T-cell (primary cell): ENCODE measurements around the gene RIC8B. TPM values are rescaled to one million over a fixed set of nuclear protein-coding genes. Genes with fewer than 3 reads are reported as not detected.
A peak's percentile ranks its signal among the peaks of the same experiment; 100 is the strongest.

Experiments
- ATAC-seq, 4 experiments: fragments of 200-7000 bp in 3 of 4; fragments of 150-1000 bp in 1 of 4; cut with Tn5 transposase; replicated peaks in 1 of 4; 1 replicate in 3 of 4; 2 replicates in 1 of 4; pipeline ENCODE4 v1.10.0; 2021; ENCODE audit warnings: moderate library complexity in 3 of 4, mild to moderate bottlenecking in 2 of 4, moderate number of reproducible peaks in 1 of 4
- CTCF ChIA-PET, 2 donors: fragments of 300-600 bp; sonication (Branson Sonifier 250); formaldehyde crosslinking; loops; one replicate each; lab custom pipeline; 2022; ENCODE audit warnings: antibody characterized with exemption in 2 of 2; lab: Charles Lee
- POLR2A ChIA-PET, 2 donors: fragments of 300-600 bp; sonication (Branson Sonifier 250); formaldehyde crosslinking; loops; one replicate each; lab custom pipeline; 2022; ENCODE audit warnings: antibody characterized with exemption in 2 of 2; lab: Charles Lee
- DNase-seq, 35 experiments: peaks; one replicate each; pipeline versions ENCODE4 v3.0.0 to v3.0.0-alpha.2; 2013 to 2023
- H3K27ac ChIP-seq: one replicate; pipeline ENCODE4 v1.5.1; 2013; ENCODE audit warnings: low read length
- H3K27me3 ChIP-seq, 2 experiments: replicated peaks in 1 of 2; 1 replicate in 1 of 2; 2 replicates in 1 of 2; pipeline versions ENCODE4 v1.6.1 to v1.7.0; 2013; ENCODE audit warnings: low read length in 1 of 2, mixed read lengths in 1 of 2; ENCODE audit not compliant: control insufficient read depth in 2 of 2, insufficient read depth in 2 of 2; ENCODE audit errors: extremely low read depth in 1 of 2
- H3K36me3 ChIP-seq, 2 donors: 1 replicate in 1 of 2; 2 replicates in 1 of 2; pipeline versions ENCODE4 v1.6.1 to v1.7.0; 2013; ENCODE audit warnings: low read length in 1 of 2; ENCODE audit not compliant: control insufficient read depth in 2 of 2, insufficient read depth in 1 of 2; ENCODE audit errors: extremely low read depth in 1 of 2
- H3K4me1 ChIP-seq, 2 experiments: 1 replicate in 1 of 2; 2 replicates in 1 of 2; pipeline versions ENCODE4 v1.6.1 to v1.7.0; 2013; ENCODE audit warnings: low read length in 2 of 2, mixed read lengths in 1 of 2; ENCODE audit not compliant: insufficient read depth in 2 of 2, control insufficient read depth in 1 of 2; ENCODE audit errors: extremely low read depth in 1 of 2
- H3K4me3 ChIP-seq, 2 donors: 1 replicate in 1 of 2; 2 replicates in 1 of 2; pipeline versions ENCODE4 v1.5.1 to v1.7.0; 2013; ENCODE audit warnings: mild to moderate bottlenecking in 2 of 2, low read length in 1 of 2, moderate library complexity in 1 of 2; ENCODE audit not compliant: control insufficient read depth in 1 of 2; ENCODE audit errors: extremely low read depth in 1 of 2
- H3K9me3 ChIP-seq: 2 replicates; pipeline ENCODE4 v1.7.0; 2013
- H3K27ac Mint-ChIP-seq, 2 donors: one replicate each; pipeline ENCODE4 v1.8.0; 2020 to 2021; ENCODE audit warnings: mild to moderate bottlenecking in 2 of 2, mixed read lengths in 2 of 2
- H3K27me3 Mint-ChIP-seq, 2 donors: one replicate each; pipeline ENCODE4 v1.8.0; 2021 to 2022; ENCODE audit warnings: mixed read lengths in 2 of 2
- H3K36me3 Mint-ChIP-seq: one replicate; pipeline ENCODE4 v1.8.0; 2021; ENCODE audit warnings: mixed read lengths
- H3K4me1 Mint-ChIP-seq, 3 donors: one replicate each; pipeline ENCODE4 v1.8.0; 2020 to 2022; ENCODE audit warnings: mixed read lengths in 3 of 3, mild to moderate bottlenecking in 1 of 3
- H3K4me3 Mint-ChIP-seq, 3 donors: one replicate each; pipeline ENCODE4 v1.8.0; 2020 to 2022; ENCODE audit warnings: mild to moderate bottlenecking in 3 of 3, mixed read lengths in 3 of 3, moderate library complexity in 3 of 3
- H3K9me3 Mint-ChIP-seq, 3 donors: one replicate each; pipeline ENCODE4 v1.8.0; 2020 to 2022; ENCODE audit warnings: mixed read lengths in 3 of 3
- WGBS: methylation state at CpG from one replicate; pipeline ENCODE4 v1.1.5; 2013; ENCODE audit warnings: missing lambda C conversion rate; ENCODE audit not compliant: insufficient coverage; 5-methylcytosine and 5-hydroxymethylcytosine counted together
- total RNA-seq, 35 experiments: library from RNA in 6 of 35; stranded (reverse) in 6 of 35; fragments of 120-200 nt in 1 of 35; gene quantifications; one replicate each; pipeline versions ENCODE4 v1.2.1 to v1.2.4 and lab custom pipeline; 2013 to 2026

RIC8B gene
- total RNA-seq, 5 donors from 2014 or later (not counting 1 experiment from before 2014, with no cell fraction given): 12.9 to 16.7 (median 13.9) TPM

- POLR2A ChIA-PET: interaction anchor here in 1 of 2 donors (0.6 kb wide), 1 partner anchor 109 kb away, joined by 3 read pairs; no protein-coding TSS in a partner anchor
- WGBS: 100% methylated on average over 1 of the region's 1 CpG
These were observed 20.2 kb upstream of the RIC8B start for GRCh38 chr12:106754331-106754730.

DNA sequence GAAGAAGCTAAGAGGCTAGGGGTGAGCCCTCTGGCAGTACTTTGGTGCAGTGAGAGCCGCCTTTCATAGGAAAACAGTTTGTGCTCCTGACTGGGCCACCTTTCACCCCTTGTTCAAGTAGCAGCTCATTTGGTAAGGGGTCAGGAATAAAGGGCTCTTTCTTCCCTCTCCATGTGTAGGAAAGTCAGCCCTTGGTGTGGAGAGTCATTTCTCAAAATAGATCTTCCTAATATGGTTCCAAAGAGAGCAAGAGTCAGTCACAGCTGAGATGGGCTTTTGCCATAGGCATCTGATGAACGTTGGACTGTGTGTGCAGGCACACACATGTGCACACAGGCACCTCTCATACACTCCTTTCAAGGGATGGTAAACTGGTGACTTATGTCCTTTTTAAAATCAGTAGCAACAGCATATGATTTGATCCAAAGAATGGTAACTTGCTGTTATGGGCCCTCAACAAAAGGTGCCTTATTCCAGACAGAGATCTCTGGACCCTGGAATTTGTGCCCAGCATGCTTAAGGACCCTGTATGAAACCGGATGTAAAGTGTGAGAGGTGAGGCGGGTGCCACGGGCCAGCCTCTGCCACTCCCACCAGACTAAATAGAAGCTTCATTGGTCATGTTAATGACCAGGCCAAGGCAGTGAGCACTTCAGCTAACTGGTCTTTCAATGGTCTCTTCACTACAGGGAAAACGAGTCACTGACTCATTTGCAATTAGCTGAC, 16.7 kb upstream of the RIC8B start:
- ChIA-PET CTCF (no interaction called here), POLR2A (interaction anchor here in 1 of 2 donors (0.6 to 1.0 kb wide), 2 partner anchors 9 to 108 kb away, joined by 3 to 7 read pairs; no protein-coding TSS in a partner anchor)
- H3K27me3 Mint-ChIP-seq: no peaks in the 10 kb centered on the region
- DNase-seq (no peak), ATAC-seq (no peak)
- H3K4me3 Mint-ChIP-seq: peak overlapping the region in 1 of 3 donors; percentile 35
- no peaks in the 10 kb centered on the region for H3K9me3 ChIP-seq
- no peaks in the 10 kb centered on the region for H3K27me3 ChIP-seq
- H3K27ac Mint-ChIP-seq: no peak overlapping the region
- no peak overlapping the region for H3K4me3 ChIP-seq
- no peak overlapping the region for H3K27ac ChIP-seq
- no peaks in the 10 kb centered on the region for H3K9me3 Mint-ChIP-seq
- H3K4me1 ChIP-seq: peaks cover 25 to 32% of the 10 kb centered on the region in 2 experiments
- no peaks in the 10 kb centered on the region for H3K36me3 ChIP-seq
- no peaks in the 10 kb centered on the region for H3K36me3 Mint-ChIP-seq
- peaks cover 46 to 54% (median 51%) of the 10 kb centered on the region in 3 donors for H3K4me1 Mint-ChIP-seq
- no CpG with 5 or more reads among the region's 6 CpGs for WGBS

More at GRCh38 chr12:106754331-106754730, 20.2 kb upstream of the RIC8B start:
- H3K4me3 Mint-ChIP-seq: peak overlapping the region in 1 of 3 donors; percentile 70
- H3K4me3 ChIP-seq: no peak overlapping the region
- no peaks in the 10 kb centered on the region for H3K9me3 ChIP-seq
- ATAC-seq: no peak
- H3K4me1 ChIP-seq: peaks cover 16 to 22% of the 10 kb centered on the region in 2 experiments
- no peaks in the 10 kb centered on the region for H3K27me3 ChIP-seq
- H3K9me3 Mint-ChIP-seq: peaks cover 0 to 4% (median 4%) of the 10 kb centered on the region in 3 donors
- no peak overlapping the region for H3K27ac ChIP-seq
- H3K4me1 Mint-ChIP-seq: peaks cover 33 to 43% (median 37%) of the 10 kb centered on the region in 3 donors
- no peaks in the 10 kb centered on the region for H3K36me3 ChIP-seq
- no peak for DNase-seq
- no peaks in the 10 kb centered on the region for H3K27me3 Mint-ChIP-seq
- peak overlapping the region in 1 of 2 donors; percentile 84 for H3K27ac Mint-ChIP-seq
- CTCF ChIA-PET: interaction anchor here in 1 of 2 donors (1.6 kb wide), 1 partner anchor 18 kb away, joined by 5 read pairs; no protein-coding TSS in a partner anchor
- H3K36me3 Mint-ChIP-seq: no peaks in the 10 kb centered on the region

- no peaks in the 10 kb centered on the region for H3K36me3 ChIP-seq
- H3K27me3 ChIP-seq: no peaks in the 10 kb centered on the region
- DNase-seq (no peak), ATAC-seq (no peak)
- H3K9me3 ChIP-seq: no peaks in the 10 kb centered on the region
- H3K4me1 Mint-ChIP-seq: peaks cover 39 to 48% (median 44%) of the 10 kb centered on the region in 3 donors
- H3K27me3 Mint-ChIP-seq: no peaks in the 10 kb centered on the region
- H3K27ac ChIP-seq: no peak overlapping the region
- H3K4me3 ChIP-seq: no peak overlapping the region
- peaks cover 19 to 25% of the 10 kb centered on the region in 2 experiments for H3K4me1 ChIP-seq
- peak overlapping the region in 1 of 3 donors; percentile 36 for H3K4me3 Mint-ChIP-seq
- no peaks in the 10 kb centered on the region for H3K9me3 Mint-ChIP-seq
- ChIA-PET POLR2A (no interaction called here), CTCF (no interaction called here)
- H3K27ac Mint-ChIP-seq: peak overlapping the region; percentile 75 to 80
- no peaks in the 10 kb centered on the region for H3K36me3 Mint-ChIP-seq
- WGBS: 98% methylated on average over 5 of the region's 7 CpGs
These were observed 16.0 kb upstream of the RIC8B start for GRCh38 chr12:106758349-106759110.

GRCh38 chr12:106759526-106760183, 14.8 kb upstream of the RIC8B start:
- no peaks in the 10 kb centered on the region for H3K9me3 ChIP-seq
- Mint-ChIP-seq H3K36me3 (no peaks in the 10 kb centered on the region), H3K4me3 (peak overlapping the region; percentile 25 to 79 (median 43)), H3K27ac (peak overlapping the region; percentile 92 to 96), H3K9me3 (no peaks in the 10 kb centered on the region), H3K4me1 (peaks cover 28 to 36% (median 33%) of the 10 kb centered on the region in 3 donors), H3K27me3 (no peaks in the 10 kb centered on the region)
- H3K27ac ChIP-seq: peak overlapping the region; percentile 65
- DNase-seq: no peak
- H3K4me1 ChIP-seq: peaks cover 13 to 15% of the 10 kb centered on the region in 2 experiments
- ChIA-PET POLR2A (no interaction called here), CTCF (no interaction called here)
- H3K4me3 ChIP-seq: peak overlapping the region in 1 of 2 donors; percentile 1
- H3K27me3 ChIP-seq: peaks cover 0 to 5% of the 10 kb centered on the region in 2 experiments
- peak in 2 of 4 experiments; percentile 22 to 51 for ATAC-seq
- no peaks in the 10 kb centered on the region for H3K36me3 ChIP-seq
- 62% methylated on average over 3 of the region's 7 CpGs for WGBS

DNA sequence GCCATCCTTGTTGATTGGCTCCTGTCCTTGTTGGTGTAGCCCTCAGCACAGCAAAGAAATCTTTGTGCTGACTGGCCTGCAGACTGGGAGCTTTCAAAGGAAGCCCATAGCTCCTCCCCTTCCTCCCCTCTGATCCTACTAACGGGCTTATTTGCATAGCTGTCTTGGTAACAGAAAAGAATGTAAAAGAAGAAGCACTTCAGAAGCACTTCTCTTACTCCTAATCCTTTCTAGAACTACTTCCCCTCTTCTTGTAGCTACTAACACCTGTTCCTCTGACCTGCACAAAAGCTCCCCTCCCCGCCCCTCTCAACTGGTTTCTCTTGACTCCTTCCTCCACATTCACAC, 14.3 kb upstream of the RIC8B start:
- DNase-seq (peak in 15 of 35 experiments; percentile 10 to 61 (median 26)), ATAC-seq (peak; percentile 87 to 98 (median 96))
- 29% methylated on average over 1 of the region's 2 CpGs for WGBS
- Mint-ChIP-seq H3K36me3 (no peaks in the 10 kb centered on the region), H3K4me3 (peak overlapping the region; percentile 25 to 79 (median 43)), H3K27me3 (no peaks in the 10 kb centered on the region), H3K9me3 (no peaks in the 10 kb centered on the region), H3K4me1 (peaks cover 27 to 35% (median 31%) of the 10 kb centered on the region in 3 donors), H3K27ac (peak overlapping the region; percentile 92 to 96)
- ChIA-PET POLR2A (no interaction called here), CTCF (no interaction called here)
- H3K4me3 ChIP-seq: peak overlapping the region in 1 of 2 donors; percentile 1
- no peaks in the 10 kb centered on the region for H3K9me3 ChIP-seq
- peak overlapping the region; percentile 65 for H3K27ac ChIP-seq
- peaks cover 0 to 6% of the 10 kb centered on the region in 2 experiments for H3K27me3 ChIP-seq
- H3K4me1 ChIP-seq: peaks cover 13 to 15% of the 10 kb centered on the region in 2 experiments
- H3K36me3 ChIP-seq: no peaks in the 10 kb centered on the region

DNA sequence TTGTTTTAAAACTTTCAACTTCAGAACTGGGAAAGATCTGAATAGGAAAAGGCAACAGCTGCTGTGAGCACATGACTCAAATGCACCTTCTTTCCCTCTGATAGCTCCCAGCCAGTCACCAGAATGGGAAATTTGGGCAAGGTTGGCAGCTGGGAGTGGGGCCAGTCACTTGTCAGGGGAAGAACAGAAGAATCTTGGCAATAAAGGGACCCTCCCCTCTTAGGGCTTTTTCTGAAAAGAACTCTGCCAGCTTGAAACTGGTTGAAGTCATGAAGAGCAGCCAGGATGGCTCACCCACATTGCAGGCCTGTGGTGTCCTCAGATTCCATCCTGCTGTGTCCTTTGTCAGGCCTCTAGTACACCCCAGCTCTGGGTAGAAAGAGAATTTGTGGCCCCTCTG, 10.3 kb upstream of the RIC8B start:
- ChIA-PET POLR2A (no interaction called here), CTCF (no interaction called here)
- Histone ChIP-seq H3K36me3 (no peaks in the 10 kb centered on the region), H3K27me3 (peaks cover 0 to 6% of the 10 kb centered on the region in 2 experiments), H3K4me3 (no peak overlapping the region), H3K27ac (no peak overlapping the region), H3K4me1 (peaks cover 24 to 25% of the 10 kb centered on the region in 2 experiments), H3K9me3 (no peaks in the 10 kb centered on the region)
- Mint-ChIP-seq H3K9me3 (no peaks in the 10 kb centered on the region), H3K27me3 (no peaks in the 10 kb centered on the region), H3K36me3 (no peaks in the 10 kb centered on the region), H3K27ac (no peak overlapping the region), H3K4me3 (no peak overlapping the region), H3K4me1 (peaks cover 34 to 37% (median 36%) of the 10 kb centered on the region in 3 donors)
- DNase-seq: no peak
- ATAC-seq: no peak
